Muscle layer of duodenum (tissue), 2 donors: Measurements from ENCODE around the gene NUDT13.

Experiments
- H3K27ac ChIP-seq: one replicate; pipeline ENCODE4 v1.7.0; 2013; ENCODE audit warnings: mild to moderate bottlenecking, low read length
- H3K27me3 ChIP-seq: one replicate; pipeline ENCODE4 v1.7.0; 2013; ENCODE audit warnings: low read depth, mild to moderate bottlenecking, control low read depth, low read length
- H3K36me3 ChIP-seq, 2 donors: one replicate each; pipeline ENCODE4 v1.7.0; 2013; ENCODE audit warnings: low read length in 2 of 2, control low read depth in 1 of 2, mild to moderate bottlenecking in 1 of 2; ENCODE audit not compliant: insufficient read depth in 2 of 2, control insufficient read depth in 1 of 2
- H3K4me1 ChIP-seq, 2 donors: one replicate each; pipeline ENCODE4 v1.7.0; 2013; ENCODE audit warnings: low read length in 2 of 2, mild to moderate bottlenecking in 2 of 2, control low read depth in 1 of 2, moderate library complexity in 1 of 2; ENCODE audit not compliant: insufficient read depth in 2 of 2, control insufficient read depth in 1 of 2
- H3K4me3 ChIP-seq, 2 donors: one replicate each; pipeline ENCODE4 v1.7.0; 2013; ENCODE audit warnings: low read length in 2 of 2, low read depth in 1 of 2, mild to moderate bottlenecking in 1 of 2
- H3K9me3 ChIP-seq, 2 donors: one replicate each; pipeline ENCODE4 v1.7.0; 2013; ENCODE audit warnings: low read length in 2 of 2, control low read depth in 1 of 2, mild to moderate bottlenecking in 1 of 2; ENCODE audit not compliant: control insufficient read depth in 1 of 2
- donor health status: healthy.

Gene NUDT13

DNA sequence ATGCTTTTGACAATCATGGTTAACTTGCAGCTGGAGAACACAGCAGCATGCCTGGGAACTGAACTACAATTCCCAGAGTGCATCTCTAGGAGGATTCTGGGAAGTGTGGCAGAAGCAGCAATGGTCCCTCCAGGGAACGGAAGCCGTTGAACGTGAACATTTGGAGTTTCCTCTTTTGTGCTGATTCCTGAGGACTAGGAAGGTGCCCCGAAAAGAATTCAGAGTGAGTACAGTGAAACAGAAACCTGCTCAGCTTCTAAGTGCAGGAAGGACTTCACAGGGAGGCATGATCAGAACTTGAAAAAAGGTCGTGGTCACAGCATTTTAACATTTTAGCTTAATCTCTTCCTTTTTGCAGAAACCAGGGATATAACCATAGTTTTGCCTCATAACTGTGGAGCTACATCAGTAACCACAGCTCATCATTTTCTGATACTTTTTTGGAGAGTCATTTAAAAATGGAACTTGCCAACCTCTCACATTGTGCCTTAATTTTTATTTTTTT, at the start of gene NUDT13:
TSS of gene NUDT13 (plus strand) at position 111 of the 505 bp plus-strand sequence. CDS start 3,911 bp downstream, outside the sequence.
- H3K27ac ChIP-seq: peak within 1 kb of the TSS; percentile 87
- H3K4me3 ChIP-seq: peak within 1 kb of the TSS; percentile 71 to 73
- H3K9me3 ChIP-seq: no peaks in the 10 kb centered on the region
- H3K27me3 ChIP-seq: no peaks in the 10 kb centered on the region
- no peaks in the 10 kb centered on the region for H3K36me3 ChIP-seq
- H3K4me1 ChIP-seq: peaks cover 0 to 3% of the 10 kb centered on the region in 2 donors

DNA sequence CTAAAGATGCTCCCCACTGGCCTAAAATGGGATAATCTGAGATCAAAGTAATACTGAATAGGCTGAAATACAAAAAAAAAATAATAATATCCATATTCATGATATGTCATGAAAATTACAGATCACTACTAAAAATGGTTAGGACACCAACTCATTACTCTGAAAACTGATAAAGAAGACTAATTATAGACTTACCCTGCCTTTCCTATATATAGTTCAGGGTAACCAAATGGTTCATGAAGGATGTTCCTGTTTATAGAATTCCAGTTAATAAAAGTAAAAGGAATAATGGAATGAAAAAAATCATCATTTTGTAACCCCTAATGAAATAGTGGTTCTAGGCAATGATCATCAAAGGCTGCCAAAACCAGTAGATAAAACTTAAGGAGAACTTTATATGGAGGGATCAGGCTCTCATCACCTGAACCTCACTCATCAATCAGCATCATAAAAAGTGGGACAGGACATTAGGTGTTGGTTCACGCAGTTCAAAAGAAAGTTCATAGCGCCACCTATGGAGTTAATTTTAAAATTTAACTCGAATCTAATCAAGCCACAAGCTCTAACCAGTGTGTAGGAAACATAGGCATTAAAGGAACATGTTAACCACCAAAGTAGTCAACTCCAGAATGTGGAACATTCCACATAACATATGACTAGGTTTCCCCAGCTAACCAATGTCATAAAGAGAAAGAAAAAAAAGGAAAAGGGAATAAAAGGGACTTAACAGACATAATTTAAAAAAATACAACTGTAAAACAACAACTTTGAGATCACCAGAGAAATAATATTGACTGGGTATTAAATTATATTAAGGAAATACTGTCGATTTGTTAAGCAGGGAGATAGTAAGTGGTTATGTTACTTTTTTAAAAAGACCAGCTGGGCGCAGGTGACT, 49.3 kb upstream of the NUDT13 start:
- peaks cover 9 to 16% of the 10 kb centered on the region in 2 donors for H3K36me3 ChIP-seq
- peaks cover 0 to 4% of the 10 kb centered on the region in 2 donors for H3K4me1 ChIP-seq
- no peaks in the 10 kb centered on the region for H3K9me3 ChIP-seq
- no peak overlapping the region for H3K27ac ChIP-seq
- no peaks in the 10 kb centered on the region for H3K27me3 ChIP-seq
- no peak overlapping the region for H3K4me3 ChIP-seq

- no peaks in the 10 kb centered on the region for H3K27me3 ChIP-seq
- peaks cover 9 to 17% of the 10 kb centered on the region in 2 donors for H3K36me3 ChIP-seq
- no peak overlapping the region for H3K4me3 ChIP-seq
- H3K9me3 ChIP-seq: no peaks in the 10 kb centered on the region
- H3K27ac ChIP-seq: no peak overlapping the region
- H3K4me1 ChIP-seq: peaks cover 0 to 4% of the 10 kb centered on the region in 2 donors
Measured at GRCh38 chr10:73061743-73062142, 48.5 kb upstream of the NUDT13 start.

- Histone ChIP-seq H3K27me3 (no peaks in the 10 kb centered on the region), H3K4me3 (no peak overlapping the region), H3K36me3 (peaks cover 28 to 29% of the 10 kb centered on the region in 2 donors), H3K27ac (no peak overlapping the region), H3K9me3 (no peaks in the 10 kb centered on the region), H3K4me1 (peaks cover 0 to 4% of the 10 kb centered on the region in 2 donors)
Measured at GRCh38 chr10:73065441-73065840, 44.8 kb upstream of the NUDT13 start.

DNA sequence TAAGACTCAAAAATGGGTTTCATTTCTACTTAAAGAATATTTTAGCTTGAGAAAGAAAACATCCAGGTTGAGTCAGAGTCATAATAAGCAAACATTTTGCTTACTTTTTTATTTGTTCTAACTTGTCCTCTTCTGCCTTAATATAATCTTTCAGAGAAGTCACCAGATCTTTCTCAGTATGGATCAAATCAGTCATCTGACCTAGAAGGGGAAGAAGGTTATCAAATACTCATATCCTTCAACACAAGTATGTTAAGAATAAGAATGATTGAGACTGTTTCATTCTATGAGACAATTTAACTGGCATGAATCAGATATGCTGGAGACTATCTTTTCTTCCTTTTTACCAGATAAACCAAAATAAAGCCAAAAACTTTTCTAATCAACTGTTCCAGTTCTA, 36.6 kb upstream of the NUDT13 start:
- no peaks in the 10 kb centered on the region for H3K27me3 ChIP-seq
- H3K36me3 ChIP-seq: peaks cover 13 to 24% of the 10 kb centered on the region in 2 donors
- H3K9me3 ChIP-seq: no peaks in the 10 kb centered on the region
- no peak overlapping the region for H3K4me3 ChIP-seq
- H3K27ac ChIP-seq: no peak overlapping the region
- peaks cover 0 to 6% of the 10 kb centered on the region in 2 donors for H3K4me1 ChIP-seq

- Histone ChIP-seq H3K27ac (no peak overlapping the region), H3K4me1 (peaks cover 0 to 6% of the 10 kb centered on the region in 2 donors), H3K4me3 (no peak overlapping the region), H3K36me3 (peaks cover 11 to 16% of the 10 kb centered on the region in 2 donors), H3K9me3 (no peaks in the 10 kb centered on the region), H3K27me3 (no peaks in the 10 kb centered on the region)
Measured at GRCh38 chr10:73075829-73076228, 34.4 kb upstream of the NUDT13 start.

- H3K4me3 ChIP-seq: peak overlapping the region; percentile 13 to 35
- H3K4me1 ChIP-seq: peaks cover 0 to 6% of the 10 kb centered on the region in 2 donors
- H3K36me3 ChIP-seq: peaks cover 6 to 16% of the 10 kb centered on the region in 2 donors
- H3K27ac ChIP-seq: peak overlapping the region; percentile 79
- no peaks in the 10 kb centered on the region for H3K27me3 ChIP-seq
- H3K9me3 ChIP-seq: no peaks in the 10 kb centered on the region
Measured at GRCh38 chr10:73076360-73077183, 33.7 kb upstream of the NUDT13 start.

GRCh38 chr10:73079779-73080541, 30.3 kb upstream of the NUDT13 start:
- H3K27me3 ChIP-seq: no peaks in the 10 kb centered on the region
- H3K27ac ChIP-seq: no peak overlapping the region
- no peak overlapping the region for H3K4me3 ChIP-seq
- H3K4me1 ChIP-seq: peaks cover 0 to 22% of the 10 kb centered on the region in 2 donors
- no peaks in the 10 kb centered on the region for H3K36me3 ChIP-seq
- no peaks in the 10 kb centered on the region for H3K9me3 ChIP-seq

- no peaks in the 10 kb centered on the region for H3K9me3 ChIP-seq
- no peaks in the 10 kb centered on the region for H3K36me3 ChIP-seq
- peaks cover 0 to 20% of the 10 kb centered on the region in 2 donors for H3K4me1 ChIP-seq
- no peak overlapping the region for H3K27ac ChIP-seq
- no peak overlapping the region for H3K4me3 ChIP-seq
- H3K27me3 ChIP-seq: no peaks in the 10 kb centered on the region
Measured at GRCh38 chr10:73083221-73083620, 27.0 kb upstream of the NUDT13 start.

GRCh38 chr10:73084209-73084608, 26.0 kb upstream of the NUDT13 start:
- no peak overlapping the region for H3K27ac ChIP-seq
- H3K4me1 ChIP-seq: peaks cover 0 to 21% of the 10 kb centered on the region in 2 donors
- no peak overlapping the region for H3K4me3 ChIP-seq
- H3K9me3 ChIP-seq: no peaks in the 10 kb centered on the region
- no peaks in the 10 kb centered on the region for H3K27me3 ChIP-seq
- no peaks in the 10 kb centered on the region for H3K36me3 ChIP-seq
